IMR-90 (cell line): ENCODE results near the gene BSCL2.
A peak's percentile ranks its signal among the peaks of the same experiment; 100 is the strongest.

ENCODE experiments used
- BHLHE40 ChIP-seq: fragments of 150-350 bp; IDR thresholded peaks from 2 replicates; pipeline ENCODE4 v1.6.1; 2016; ENCODE audit warnings: mild to moderate bottlenecking, low read depth, low read length
- CHD1 ChIP-seq: IDR thresholded peaks from 2 replicates; pipeline ENCODE4 v1.6.1; 2012; ENCODE audit warnings: low read depth, low read length, improper control_type of control experiment
- FOS ChIP-seq: fragments of 150-350 bp; IDR thresholded peaks from 2 replicates; pipeline ENCODE4 v1.6.1; 2016; ENCODE audit warnings: low read depth, low read length
- POLR2A ChIP-seq: IDR thresholded peaks from 2 replicates; pipeline ENCODE4 v1.6.1; 2012; ENCODE audit warnings: mild to moderate bottlenecking, low read depth, low read length
- RAD21 ChIP-seq: IDR thresholded peaks from 2 replicates; pipeline ENCODE4 v1.6.1; 2012; ENCODE audit warnings: low read length, improper control_type of control experiment
- RCOR1 ChIP-seq: IDR thresholded peaks from 2 replicates; pipeline ENCODE4 v1.6.1; 2012; ENCODE audit warnings: mild to moderate bottlenecking, low read length, improper control_type of control experiment; ENCODE audit not compliant: insufficient replicate concordance
- RFX5 ChIP-seq: IDR thresholded peaks from 2 replicates; pipeline ENCODE4 v1.8.0; 2012; ENCODE audit warnings: low read depth, mild to moderate bottlenecking, low read length, moderate library complexity
- SMC3 ChIP-seq: fragments of 150-350 bp; IDR thresholded peaks from 2 replicates; pipeline ENCODE4 v1.6.1; 2016; ENCODE audit warnings: low read depth, mild to moderate bottlenecking, antibody characterized with exemption, low read length, moderate library complexity
- TF ChIP-seq, protein P1 (sequence below): conservative IDR thresholded peaks from 2 replicates; pipeline ENCODE4 v1.5.1; 2012; ENCODE audit warnings: mild to moderate bottlenecking, low read depth, low read length, improper control_type of control experiment
- TF ChIP-seq, protein P2 (sequence below): fragments of 150-350 bp; IDR thresholded peaks from 2 replicates; pipeline ENCODE4 v1.6.1; 2017; ENCODE audit warnings: mild to moderate bottlenecking, antibody characterized with exemption, low read length, low read depth

DNA sequence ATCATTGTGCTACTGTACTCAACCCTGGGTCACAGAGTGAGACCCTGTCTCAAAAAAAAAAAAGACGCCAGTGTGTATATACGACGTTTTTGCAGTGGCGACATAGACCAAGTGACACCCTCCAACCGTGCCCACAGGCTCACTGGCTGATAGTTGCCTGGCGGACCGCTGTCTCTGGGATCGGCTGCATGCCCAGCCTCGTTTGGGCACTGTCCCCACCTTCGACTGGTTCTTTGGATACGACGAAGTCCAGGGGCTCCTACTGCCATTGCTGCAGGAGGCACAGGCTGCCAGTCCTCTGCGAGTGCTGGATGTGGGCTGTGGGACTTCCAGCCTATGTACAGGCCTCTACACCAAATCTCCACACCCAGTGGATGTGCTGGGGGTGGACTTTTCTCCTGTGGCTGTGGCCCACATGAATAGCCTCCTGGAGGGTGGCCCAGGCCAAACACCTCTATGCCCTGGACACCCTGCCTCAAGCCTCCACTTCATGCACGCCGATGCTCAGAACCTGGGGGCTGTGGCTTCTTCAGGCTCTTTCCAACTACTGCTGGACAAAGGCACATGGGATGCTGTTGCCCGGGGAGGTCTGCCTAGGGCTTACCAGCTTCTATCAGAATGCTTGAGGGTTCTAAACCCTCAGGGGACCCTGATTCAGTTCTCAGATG, 40.8 kb downstream of the BSCL2 start:
- TF ChIP-seq POLR2A, result peak; percentile 3; the same call in 1 of the 2 replicates
- TF ChIP-seq, protein P1, sequence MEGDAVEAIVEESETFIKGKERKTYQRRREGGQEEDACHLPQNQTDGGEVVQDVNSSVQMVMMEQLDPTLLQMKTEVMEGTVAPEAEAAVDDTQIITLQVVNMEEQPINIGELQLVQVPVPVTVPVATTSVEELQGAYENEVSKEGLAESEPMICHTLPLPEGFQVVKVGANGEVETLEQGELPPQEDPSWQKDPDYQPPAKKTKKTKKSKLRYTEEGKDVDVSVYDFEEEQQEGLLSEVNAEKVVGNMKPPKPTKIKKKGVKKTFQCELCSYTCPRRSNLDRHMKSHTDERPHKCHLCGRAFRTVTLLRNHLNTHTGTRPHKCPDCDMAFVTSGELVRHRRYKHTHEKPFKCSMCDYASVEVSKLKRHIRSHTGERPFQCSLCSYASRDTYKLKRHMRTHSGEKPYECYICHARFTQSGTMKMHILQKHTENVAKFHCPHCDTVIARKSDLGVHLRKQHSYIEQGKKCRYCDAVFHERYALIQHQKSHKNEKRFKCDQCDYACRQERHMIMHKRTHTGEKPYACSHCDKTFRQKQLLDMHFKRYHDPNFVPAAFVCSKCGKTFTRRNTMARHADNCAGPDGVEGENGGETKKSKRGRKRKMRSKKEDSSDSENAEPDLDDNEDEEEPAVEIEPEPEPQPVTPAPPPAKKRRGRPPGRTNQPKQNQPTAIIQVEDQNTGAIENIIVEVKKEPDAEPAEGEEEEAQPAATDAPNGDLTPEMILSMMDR, result no peak
- no peak for TF ChIP-seq BHLHE40
- TF ChIP-seq SMC3, result no peak
- TF ChIP-seq RCOR1, result no peak
- no peak for TF ChIP-seq RFX5
- TF ChIP-seq FOS, result no peak
- no peak for TF ChIP-seq CHD1
- no peak for TF ChIP-seq RAD21
- TF ChIP-seq, protein P2, sequence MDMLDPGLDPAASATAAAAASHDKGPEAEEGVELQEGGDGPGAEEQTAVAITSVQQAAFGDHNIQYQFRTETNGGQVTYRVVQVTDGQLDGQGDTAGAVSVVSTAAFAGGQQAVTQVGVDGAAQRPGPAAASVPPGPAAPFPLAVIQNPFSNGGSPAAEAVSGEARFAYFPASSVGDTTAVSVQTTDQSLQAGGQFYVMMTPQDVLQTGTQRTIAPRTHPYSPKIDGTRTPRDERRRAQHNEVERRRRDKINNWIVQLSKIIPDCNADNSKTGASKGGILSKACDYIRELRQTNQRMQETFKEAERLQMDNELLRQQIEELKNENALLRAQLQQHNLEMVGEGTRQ, result no peak
